Right lobe of liver (tissue), 6 donors: Measurements from ENCODE around the gene UQCC5. TPM values are rescaled to one million over a fixed set of nuclear protein-coding genes. Genes with fewer than 3 reads are reported as not detected.
A peak's percentile ranks its signal among the peaks of the same experiment; 100 is the strongest.

ENCODE experiments used
- ATAC-seq, 4 donors: fragments of 200-7000 bp; cut with Tn5 transposase; one replicate each; pipeline ENCODE4 v1.9.1; 2020; ENCODE audit warnings: mild to moderate bottlenecking in 4 of 4, moderate library complexity in 4 of 4
- DNase-seq, 3 donors: peaks; one replicate each; pipeline ENCODE4 v3.0.0-alpha.2; 2020
- H3K27ac ChIP-seq, 3 donors: fragments of 200-600 bp; one replicate each; pipeline ENCODE4 v1.8.0; 2022
- H3K27me3 ChIP-seq, 2 donors: fragments of 200-600 bp; one replicate each; pipeline ENCODE4 v1.8.0; 2022
- H3K36me3 ChIP-seq, 4 donors: fragments of 200-600 bp; sonication (generic) in 1 of 4; one replicate each; pipeline versions ENCODE4 v1.5.1 to v1.8.0; 2017 to 2022; ENCODE audit warnings: control low read depth in 1 of 4
- H3K4me1 ChIP-seq, 4 donors: fragments of 200-600 bp; sonication (generic) in 1 of 4; one replicate each; pipeline versions ENCODE4 v1.5.1 to v1.8.0; 2017 to 2022; ENCODE audit warnings: control low read depth in 1 of 4
- H3K4me3 ChIP-seq, 3 donors: fragments of 200-600 bp; one replicate each; pipeline ENCODE4 v1.8.0; 2022
- H3K9me3 ChIP-seq, 4 donors: fragments of 200-600 bp; sonication (generic) in 1 of 4; one replicate each; pipeline versions ENCODE4 v1.5.1 to v1.8.0; 2017 to 2022; ENCODE audit warnings: control low read depth in 1 of 4
- POLR2A ChIP-seq: fragments of 450-650 bp; IDR thresholded peaks from one replicate; pipeline ENCODE4 v1.6.1; 2017; ENCODE audit warnings: antibody characterized with exemption, mild to moderate bottlenecking
- WGBS: methylation state at CpG from one replicate; pipeline ENCODE4 v1.1.6; 2018; ENCODE audit warnings: low coverage, low lambda C conversion rate; ENCODE audit not compliant: insufficient coverage; ENCODE audit errors: missing lambda C conversion rate; 5-methylcytosine and 5-hydroxymethylcytosine counted together
- intact Hi-C, 2 donors: fragments of 100-400 bp; cut with DNase I; formaldehyde crosslinking; loops; one replicate each; pipeline versions ENCODE4 v1.11.2 to v1.14.1; 2022
- total RNA-seq, 6 experiments: library from RNA; depleted of rRNA in 2 of 6; stranded (reverse); fragments of >200 nt in 2 of 6; fragmentation: NEBNext Ultra II Directional in 3 of 6; extraction: Animal tissue kit (Norgen Biotek cat#: 25700) in 3 of 6; gene quantifications; one replicate each; pipeline versions ENCODE4 v1.1.0 to v1.2.4, GENCODE V29; 2016 to 2023
- TF ChIP-seq, protein P1 (sequence below), 4 donors: fragments of 200-600 bp in 3 of 4; fragments of 450-650 bp in 1 of 4; IDR thresholded peaks; one replicate each; pipeline versions ENCODE4 v1.5.1 to v1.8.0; 2016 to 2022; ENCODE audit warnings: antibody characterized with exemption in 4 of 4, mild to moderate bottlenecking in 2 of 4
- donor health status: DM: no; HTN: yes; CAD: no.
- donor health status: DM: no; HTN: no; CAD: no.
- donor health status: DM: no; HTN: no; CAD: no.
- donor health status: DM: no; HTN: yes; CAD: no.
- donor health status: DM: no; HTN: yes; CAD: no.

Gene UQCC5
- total RNA-seq, 6 experiments from 2014 or later, result 0.81 to 8.3 (median 4.3) TPM

GRCh38 chr3:52517796-52518722 is 18.3 kb upstream of the UQCC5 start:
- WGBS, result no CpG with 5 or more reads among the region's 25 CpGs
- H3K27me3 ChIP-seq, result no peaks in the 10 kb centered on the region
- H3K36me3 ChIP-seq, result no peaks in the 10 kb centered on the region
- intact Hi-C loops, result no loop called here
- TF ChIP-seq POLR2A, result no peak
- TF ChIP-seq, protein P1, sequence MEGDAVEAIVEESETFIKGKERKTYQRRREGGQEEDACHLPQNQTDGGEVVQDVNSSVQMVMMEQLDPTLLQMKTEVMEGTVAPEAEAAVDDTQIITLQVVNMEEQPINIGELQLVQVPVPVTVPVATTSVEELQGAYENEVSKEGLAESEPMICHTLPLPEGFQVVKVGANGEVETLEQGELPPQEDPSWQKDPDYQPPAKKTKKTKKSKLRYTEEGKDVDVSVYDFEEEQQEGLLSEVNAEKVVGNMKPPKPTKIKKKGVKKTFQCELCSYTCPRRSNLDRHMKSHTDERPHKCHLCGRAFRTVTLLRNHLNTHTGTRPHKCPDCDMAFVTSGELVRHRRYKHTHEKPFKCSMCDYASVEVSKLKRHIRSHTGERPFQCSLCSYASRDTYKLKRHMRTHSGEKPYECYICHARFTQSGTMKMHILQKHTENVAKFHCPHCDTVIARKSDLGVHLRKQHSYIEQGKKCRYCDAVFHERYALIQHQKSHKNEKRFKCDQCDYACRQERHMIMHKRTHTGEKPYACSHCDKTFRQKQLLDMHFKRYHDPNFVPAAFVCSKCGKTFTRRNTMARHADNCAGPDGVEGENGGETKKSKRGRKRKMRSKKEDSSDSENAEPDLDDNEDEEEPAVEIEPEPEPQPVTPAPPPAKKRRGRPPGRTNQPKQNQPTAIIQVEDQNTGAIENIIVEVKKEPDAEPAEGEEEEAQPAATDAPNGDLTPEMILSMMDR (IDR thresholded peaks at IDR 0.05), result no peak
- H3K4me1 ChIP-seq, result no peaks in the 10 kb centered on the region
- DNase-seq, result no peak
- no peak for ATAC-seq
- H3K9me3 ChIP-seq, result no peaks in the 10 kb centered on the region
- H3K4me3 ChIP-seq, result no peak overlapping the region
- H3K27ac ChIP-seq, result no peak overlapping the region

- H3K36me3 ChIP-seq, result no peaks in the 10 kb centered on the region
- no peak for DNase-seq
- H3K9me3 ChIP-seq, result no peaks in the 10 kb centered on the region
- no peaks in the 10 kb centered on the region for H3K4me1 ChIP-seq
- no peaks in the 10 kb centered on the region for H3K27me3 ChIP-seq
- 43% methylated on average over 10 of the region's 50 CpGs for WGBS
- ATAC-seq, result peak in 1 of 4 donors; percentile 4
- intact Hi-C loops, result no loop called here
- TF ChIP-seq POLR2A, result no peak
- TF ChIP-seq, protein P1 (IDR thresholded peaks at IDR 0.05), result no peak
- H3K4me3 ChIP-seq, result no peak overlapping the region
- H3K27ac ChIP-seq, result no peak overlapping the region
These were observed 17.5 kb upstream of the UQCC5 start for GRCh38 chr3:52518723-52519444.

DNA sequence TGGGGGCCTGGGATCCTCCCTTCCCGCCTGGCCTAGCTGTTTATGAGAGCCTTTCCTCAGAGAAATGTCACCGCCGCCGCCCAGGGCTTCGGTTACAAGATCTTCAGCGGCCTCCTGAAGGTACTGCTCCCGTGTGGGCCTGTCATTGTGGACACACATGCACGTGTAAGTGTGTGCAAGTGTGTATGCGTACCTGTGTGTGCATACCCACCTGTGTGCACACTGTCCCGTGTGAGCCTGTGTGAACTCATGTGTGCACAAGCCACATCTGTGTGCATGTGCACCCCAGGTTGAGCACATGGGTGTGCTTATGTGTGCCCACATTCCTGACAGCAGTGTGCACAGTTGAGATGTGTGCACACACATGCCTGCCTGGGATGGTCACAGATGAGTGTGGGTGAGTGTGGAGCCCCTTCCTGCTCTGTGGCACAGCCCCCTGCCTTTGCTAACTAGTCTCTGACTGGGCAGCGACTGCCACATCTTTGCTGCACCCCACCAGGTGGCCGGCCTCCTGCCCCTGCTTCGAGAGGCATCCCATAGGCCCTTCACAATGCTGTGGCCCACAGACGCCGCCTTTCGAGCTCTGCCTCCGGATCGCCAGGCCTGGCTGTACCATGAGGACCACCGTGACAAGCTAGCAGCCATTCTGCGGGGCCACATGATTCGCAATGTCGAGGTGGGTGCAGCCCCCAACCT is 16.8 kb upstream of the UQCC5 start:
- no peaks in the 10 kb centered on the region for H3K9me3 ChIP-seq
- H3K27me3 ChIP-seq, result no peaks in the 10 kb centered on the region
- no peak for ATAC-seq
- no peak overlapping the region for H3K27ac ChIP-seq
- TF ChIP-seq, protein P1 (IDR thresholded peaks at IDR 0.05), result no peak
- TF ChIP-seq POLR2A, result no peak
- DNase-seq, result no peak
- no peaks in the 10 kb centered on the region for H3K4me1 ChIP-seq
- no peaks in the 10 kb centered on the region for H3K36me3 ChIP-seq
- 93% methylated on average over 13 of the region's 22 CpGs for WGBS
- intact Hi-C loops, result no loop called here
- H3K4me3 ChIP-seq, result no peak overlapping the region

DNA sequence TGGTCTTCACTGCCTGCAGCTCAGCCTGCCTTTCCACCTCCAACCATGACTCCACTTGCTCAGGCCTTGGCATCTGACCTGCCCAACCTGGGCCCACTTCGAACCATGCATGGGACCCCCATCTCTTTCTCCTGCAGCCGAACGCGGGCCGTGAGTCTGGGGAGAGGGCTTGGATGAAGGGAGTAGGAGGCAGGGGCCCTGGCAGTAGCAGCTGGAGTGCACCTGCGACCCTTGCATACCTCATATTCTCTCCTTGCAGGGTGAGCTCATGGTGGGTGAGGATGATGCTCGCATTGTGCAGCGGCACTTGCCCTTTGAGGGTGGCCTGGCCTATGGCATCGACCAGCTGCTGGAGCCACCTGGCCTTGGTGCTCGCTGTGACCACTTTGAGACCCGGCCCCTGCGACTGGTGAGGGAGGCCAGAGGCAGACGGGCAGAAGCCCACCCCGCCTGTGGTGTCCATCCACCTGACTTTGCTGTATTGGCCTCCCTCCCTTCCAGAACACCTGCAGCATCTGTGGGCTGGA is 16.2 kb upstream of the UQCC5 start:
- Histone ChIP-seq H3K4me3 (no peak overlapping the region), H3K4me1 (no peaks in the 10 kb centered on the region), H3K36me3 (no peaks in the 10 kb centered on the region), H3K9me3 (no peaks in the 10 kb centered on the region), H3K27ac (no peak overlapping the region), H3K27me3 (no peaks in the 10 kb centered on the region)
- TF ChIP-seq, protein P1 (IDR thresholded peaks at IDR 0.05), result no peak
- no peak for TF ChIP-seq POLR2A
- ATAC-seq (no peak), DNase-seq (no peak)
- no CpG with 5 or more reads among the region's 14 CpGs for WGBS
- intact Hi-C loops, result no loop called here
